ENCODE results near the gene RNF152. TPM values are rescaled to one million over a fixed set of nuclear protein-coding genes. Genes with fewer than 3 reads are reported as not detected.

RNF152 gene
- total and polyA plus RNA-seq, 2 donors (not counting 3 experiments of a cell fraction or from before 2014, with no cell fraction given), result 20.8 to 27.5 TPM

GRCh38 chr18:61803393-61803792 lies 89.4 kb downstream of the RNF152 start:
- ChIA-PET CTCF (interaction anchor here (1.0 to 1.5 kb wide), 3 partner anchors 30 to 300 kb away, joined by 3 to 4 read pairs (median 3); no protein-coding TSS in a partner anchor), POLR2A (no interaction called here)
- H3K4me2 ChIP-seq (ENCODE audit: insufficient read depth, low read length), result no peak overlapping the region
- no peaks in the 10 kb centered on the region for H3K27me3 ChIP-seq (ENCODE audit: control insufficient read depth in 2 of 2, insufficient read depth in 2 of 2, low read length in 2 of 2)
- no peaks in the 10 kb centered on the region for H4K20me1 ChIP-seq (replicated peaks; ENCODE audit: control insufficient read depth, extremely low read depth, insufficient read depth, low read length)
- no peaks in the 10 kb centered on the region for H3K4me1 ChIP-seq (ENCODE audit: control insufficient read depth, extremely low read depth, insufficient read depth, low read length)
- no peaks in the 10 kb centered on the region for H3K36me3 ChIP-seq (ENCODE audit: control insufficient read depth in 2 of 2, extremely low read depth in 1 of 2, insufficient read depth in 2 of 2, low read length in 2 of 2)
- intact Hi-C loops (cut with micrococcal nuclease), result no loop called here
- dilution Hi-C loops (cut with MboI; ENCODE audit: extremely low pct_ligation_motif_present, low sequenced_read_pairs), result no loop called here
- no TSS peak for BruUV-seq (replicated peaks)
- no peak overlapping the region for H2AFZ ChIP-seq (ENCODE audit: low read depth, low read length)
- TF ChIP-seq POLR2A (IDR thresholded peaks at IDR 0.05; ENCODE audit: low read depth, low read length) (no peak), POLR2AphosphoS5 (IDR thresholded peaks at IDR 0.05; ENCODE audit: insufficient read depth, low read depth, low read length) (no peak), MYC (IDR thresholded peaks at IDR 0.05; ENCODE audit: low read depth, low read length) (no peak), FOS (IDR thresholded peaks at IDR 0.05; ENCODE audit: borderline replicate concordance, insufficient read depth, low read length) (no peak), CTCF (IDR thresholded peaks at IDR 0.05; ENCODE audit: extremely low read depth in 1 of 2, insufficient read depth in 1 of 2, low read depth in 1 of 2, low read length in 2 of 2) (no peak), JUN (IDR thresholded peaks at IDR 0.05; ENCODE audit: borderline replicate concordance, insufficient read depth, insufficient read length, low read depth) (no peak), MAX (IDR thresholded peaks at IDR 0.05; ENCODE audit: insufficient read depth, insufficient read length) (no peak), EZH2 (IDR thresholded peaks at IDR 0.05; ENCODE audit: borderline replicate concordance, low read depth, low read length, severe bottlenecking) (no peak), GATA2 (IDR thresholded peaks at IDR 0.05; ENCODE audit: insufficient read depth, insufficient read length, low read depth, low read length) (no peak)
- no peak for FAIRE-seq
- no peak for DNase-seq (ENCODE audit: low read depth, low spot score)
- no peaks in the 10 kb centered on the region for H3K9me1 ChIP-seq (replicated peaks; ENCODE audit: control insufficient read depth, extremely low read depth, insufficient read depth, low read length)
- no peaks in the 10 kb centered on the region for H3K79me2 ChIP-seq (ENCODE audit: control insufficient read depth, insufficient read depth, low read length)
- no peak overlapping the region for H3K9ac ChIP-seq (replicated peaks; ENCODE audit: extremely low read depth, insufficient read depth, low read length)
- H3K4me3 ChIP-seq (replicated peaks in 1 of 3; ENCODE audit: insufficient read depth in 1 of 3, low read depth in 1 of 3, low read length in 3 of 3), result no peak overlapping the region
- H3K9me3 ChIP-seq (replicated peaks; ENCODE audit: control insufficient read depth, insufficient read depth, low read length), result no peaks in the 10 kb centered on the region
- no peak overlapping the region for H3K27ac ChIP-seq (ENCODE audit: insufficient read depth, low read depth, low read length)
